Panc1 (cell line): ENCODE measurements around the gene ANO2. TPM values are rescaled to one million over a fixed set of nuclear protein-coding genes. Genes with fewer than 3 reads are reported as not detected.

Source experiments
- ATAC-seq: fragments of 200-7000 bp; cut with Tn5 transposase; 2 replicates; pipeline ENCODE4 v1.9.1; 2020; ENCODE audit warnings: mild to moderate bottlenecking, moderate library complexity
- BruUV-seq: library from RNA; stranded (reverse); fragments of 400-500 nt; replicated peaks from 2 replicates; lab custom pipeline; 2021; lab: Mats Ljungman, UMichigan
- CTCF ChIA-PET: fragments of 300-600 bp; sonication (Branson Sonifier 250); formaldehyde crosslinking; loops from one replicate; lab custom pipeline; 2022; ENCODE audit warnings: antibody characterized with exemption; lab: Charles Lee
- POLR2A ChIA-PET: fragments of 300-600 bp; sonication (Branson Sonifier 250); formaldehyde crosslinking; loops from one replicate; lab custom pipeline; 2022; ENCODE audit warnings: antibody characterized with exemption; lab: Charles Lee
- DNase-seq: peaks from one replicate; pipeline ENCODE4 v3.0.0-alpha.2; 2010; ENCODE audit warnings: low read depth, low spot score
- H3K27ac ChIP-seq: 2 replicates; pipeline ENCODE4 v1.5.1; 2011; ENCODE audit warnings: mild to moderate bottlenecking, low read length, inconsistent platforms
- H3K27me3 ChIP-seq: fragments of 200-500 bp; sonication (Bioruptor generic); 2 replicates; pipeline ENCODE4 v1.6.0; 2014; ENCODE audit warnings: low read length, inconsistent platforms; ENCODE audit not compliant: control insufficient read depth, insufficient read depth
- H3K36me3 ChIP-seq: fragments of 200-500 bp; sonication (Bioruptor generic); 2 replicates; pipeline ENCODE4 v1.5.1; 2014; ENCODE audit warnings: inconsistent platforms, mild to moderate bottlenecking, low read length, moderate library complexity; ENCODE audit not compliant: control insufficient read depth, insufficient read depth
- H3K4me1 ChIP-seq: 2 replicates; pipeline ENCODE4 v1.5.1; 2011; ENCODE audit warnings: inconsistent platforms, mild to moderate bottlenecking, low read length, moderate library complexity; ENCODE audit not compliant: control insufficient read depth, insufficient read depth
- H3K4me3 ChIP-seq, 2 experiments: 2 replicates each; pipeline ENCODE4 v1.5.1; 2011 to 2012; ENCODE audit warnings: low read depth in 2 of 2, low read length in 2 of 2, mild to moderate bottlenecking in 2 of 2, inconsistent platforms in 1 of 2, moderate library complexity in 1 of 2
- H3K9me3 ChIP-seq: fragments of 200-500 bp; sonication (Bioruptor generic); 2 replicates; pipeline ENCODE4 v1.5.1; 2014; ENCODE audit warnings: low read depth, mild to moderate bottlenecking, inconsistent platforms, low read length, moderate library complexity; ENCODE audit not compliant: control insufficient read depth, insufficient read depth
- POLR2AphosphoS5 ChIP-seq: IDR thresholded peaks from 2 replicates; pipeline ENCODE4 v1.6.1; 2012; ENCODE audit warnings: mild to moderate bottlenecking, low read depth, low read length, moderate library complexity
- SIN3A ChIP-seq: IDR thresholded peaks from 2 replicates; pipeline ENCODE4 v1.6.1; 2012; ENCODE audit warnings: low read depth, mild to moderate bottlenecking, low read length, moderate library complexity, borderline replicate concordance; ENCODE audit not compliant: insufficient read depth
- TCF7L2 ChIP-seq: IDR thresholded peaks from 2 replicates; pipeline ENCODE4 v1.6.1; 2011; ENCODE audit warnings: mild to moderate bottlenecking, low read depth, low read length, inconsistent platforms
- in situ Hi-C: cut with HindIII; loops from 2 replicates; pipeline ENCODE4 v1.10.0; 2016; ENCODE audit warnings: low sequenced_read_pairs, low pct_unique_long_range_greater_than_20kb
- intact Hi-C: fragments of 100-400 bp; cut with micrococcal nuclease; formaldehyde crosslinking; loops from one replicate; pipeline ENCODE4 v1.10.0; 2022; ENCODE audit not compliant: unreplicated experiment
- total RNA-seq: library from RNA; stranded (reverse); gene quantifications from one replicate; pipeline ENCODE4 v1.2.1, GENCODE V29; 2021; ENCODE audit not compliant: unreplicated experiment
- TF ChIP-seq, protein P1 (sequence below), 2 experiments: IDR thresholded peaks; 2 replicates each; pipeline ENCODE4 v1.6.1; 2011 to 2012; ENCODE audit warnings: low read depth in 2 of 2, control low read depth in 1 of 2, low read length in 1 of 2, mild to moderate bottlenecking in 1 of 2, moderate library complexity in 1 of 2; ENCODE audit not compliant: insufficient read depth in 1 of 2
- TF ChIP-seq, protein P2 (sequence below): fragments of 450-650 bp; IDR thresholded peaks from 2 replicates; pipeline ENCODE4 v1.5.1; 2017; ENCODE audit warnings: mild to moderate bottlenecking

The ANO2 gene
- total RNA-seq, 1 experiment from 2014 or later: not detected

DNA sequence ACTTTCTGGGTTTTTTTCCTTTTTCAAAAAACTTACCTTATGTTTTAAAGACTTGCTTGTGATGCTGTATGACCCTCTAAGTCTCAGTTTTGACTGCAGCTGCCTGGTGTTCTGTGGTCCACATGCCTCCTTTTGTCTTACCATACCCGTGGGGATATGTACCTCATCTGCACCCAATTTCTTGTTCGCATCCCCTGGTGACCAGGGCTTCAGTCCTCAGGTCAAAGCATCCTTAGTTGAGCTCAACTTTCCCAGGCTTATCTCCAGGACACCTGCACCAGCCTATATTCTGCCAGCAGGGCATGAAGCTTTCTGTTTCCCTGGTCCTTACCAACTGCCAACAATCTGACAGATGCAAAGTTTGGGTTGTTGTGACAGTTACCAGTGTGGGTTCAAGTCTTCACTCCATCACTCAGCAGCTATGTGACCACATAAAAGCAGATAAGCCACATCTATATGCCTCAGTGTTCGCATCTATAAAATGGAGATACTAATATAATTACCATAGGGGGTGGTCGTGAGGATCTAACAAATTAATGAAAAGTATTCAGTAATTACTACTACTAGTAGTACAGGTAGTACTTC lies 419.2 kb downstream of the ANO2 start:
- Histone ChIP-seq H3K27ac (no peak overlapping the region), H3K4me3 (no peak overlapping the region), H3K4me1 (no peaks in the 10 kb centered on the region), H3K36me3 (no peaks in the 10 kb centered on the region), H3K27me3 (no peaks in the 10 kb centered on the region), H3K9me3 (no peaks in the 10 kb centered on the region)
- no peak for TF ChIP-seq POLR2AphosphoS5
- TF ChIP-seq, protein P1, sequence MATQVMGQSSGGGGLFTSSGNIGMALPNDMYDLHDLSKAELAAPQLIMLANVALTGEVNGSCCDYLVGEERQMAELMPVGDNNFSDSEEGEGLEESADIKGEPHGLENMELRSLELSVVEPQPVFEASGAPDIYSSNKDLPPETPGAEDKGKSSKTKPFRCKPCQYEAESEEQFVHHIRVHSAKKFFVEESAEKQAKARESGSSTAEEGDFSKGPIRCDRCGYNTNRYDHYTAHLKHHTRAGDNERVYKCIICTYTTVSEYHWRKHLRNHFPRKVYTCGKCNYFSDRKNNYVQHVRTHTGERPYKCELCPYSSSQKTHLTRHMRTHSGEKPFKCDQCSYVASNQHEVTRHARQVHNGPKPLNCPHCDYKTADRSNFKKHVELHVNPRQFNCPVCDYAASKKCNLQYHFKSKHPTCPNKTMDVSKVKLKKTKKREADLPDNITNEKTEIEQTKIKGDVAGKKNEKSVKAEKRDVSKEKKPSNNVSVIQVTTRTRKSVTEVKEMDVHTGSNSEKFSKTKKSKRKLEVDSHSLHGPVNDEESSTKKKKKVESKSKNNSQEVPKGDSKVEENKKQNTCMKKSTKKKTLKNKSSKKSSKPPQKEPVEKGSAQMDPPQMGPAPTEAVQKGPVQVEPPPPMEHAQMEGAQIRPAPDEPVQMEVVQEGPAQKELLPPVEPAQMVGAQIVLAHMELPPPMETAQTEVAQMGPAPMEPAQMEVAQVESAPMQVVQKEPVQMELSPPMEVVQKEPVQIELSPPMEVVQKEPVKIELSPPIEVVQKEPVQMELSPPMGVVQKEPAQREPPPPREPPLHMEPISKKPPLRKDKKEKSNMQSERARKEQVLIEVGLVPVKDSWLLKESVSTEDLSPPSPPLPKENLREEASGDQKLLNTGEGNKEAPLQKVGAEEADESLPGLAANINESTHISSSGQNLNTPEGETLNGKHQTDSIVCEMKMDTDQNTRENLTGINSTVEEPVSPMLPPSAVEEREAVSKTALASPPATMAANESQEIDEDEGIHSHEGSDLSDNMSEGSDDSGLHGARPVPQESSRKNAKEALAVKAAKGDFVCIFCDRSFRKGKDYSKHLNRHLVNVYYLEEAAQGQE (IDR thresholded peaks at IDR 0.05; ENCODE audit: insufficient read depth in 1 of 2, low read depth in 2 of 2, low read length in 1 of 2): no peak
- TF ChIP-seq SIN3A: no peak
- TF ChIP-seq TCF7L2: no peak
- TF ChIP-seq, protein P2, sequence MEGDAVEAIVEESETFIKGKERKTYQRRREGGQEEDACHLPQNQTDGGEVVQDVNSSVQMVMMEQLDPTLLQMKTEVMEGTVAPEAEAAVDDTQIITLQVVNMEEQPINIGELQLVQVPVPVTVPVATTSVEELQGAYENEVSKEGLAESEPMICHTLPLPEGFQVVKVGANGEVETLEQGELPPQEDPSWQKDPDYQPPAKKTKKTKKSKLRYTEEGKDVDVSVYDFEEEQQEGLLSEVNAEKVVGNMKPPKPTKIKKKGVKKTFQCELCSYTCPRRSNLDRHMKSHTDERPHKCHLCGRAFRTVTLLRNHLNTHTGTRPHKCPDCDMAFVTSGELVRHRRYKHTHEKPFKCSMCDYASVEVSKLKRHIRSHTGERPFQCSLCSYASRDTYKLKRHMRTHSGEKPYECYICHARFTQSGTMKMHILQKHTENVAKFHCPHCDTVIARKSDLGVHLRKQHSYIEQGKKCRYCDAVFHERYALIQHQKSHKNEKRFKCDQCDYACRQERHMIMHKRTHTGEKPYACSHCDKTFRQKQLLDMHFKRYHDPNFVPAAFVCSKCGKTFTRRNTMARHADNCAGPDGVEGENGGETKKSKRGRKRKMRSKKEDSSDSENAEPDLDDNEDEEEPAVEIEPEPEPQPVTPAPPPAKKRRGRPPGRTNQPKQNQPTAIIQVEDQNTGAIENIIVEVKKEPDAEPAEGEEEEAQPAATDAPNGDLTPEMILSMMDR: no peak
- BruUV-seq: no TSS peak
- POLR2A ChIA-PET: no interaction called here
- no peak for DNase-seq
- in situ Hi-C loops (no loop called here), intact Hi-C loops (no loop called here)
- ATAC-seq: no peak
- CTCF ChIA-PET: no interaction called here

DNA sequence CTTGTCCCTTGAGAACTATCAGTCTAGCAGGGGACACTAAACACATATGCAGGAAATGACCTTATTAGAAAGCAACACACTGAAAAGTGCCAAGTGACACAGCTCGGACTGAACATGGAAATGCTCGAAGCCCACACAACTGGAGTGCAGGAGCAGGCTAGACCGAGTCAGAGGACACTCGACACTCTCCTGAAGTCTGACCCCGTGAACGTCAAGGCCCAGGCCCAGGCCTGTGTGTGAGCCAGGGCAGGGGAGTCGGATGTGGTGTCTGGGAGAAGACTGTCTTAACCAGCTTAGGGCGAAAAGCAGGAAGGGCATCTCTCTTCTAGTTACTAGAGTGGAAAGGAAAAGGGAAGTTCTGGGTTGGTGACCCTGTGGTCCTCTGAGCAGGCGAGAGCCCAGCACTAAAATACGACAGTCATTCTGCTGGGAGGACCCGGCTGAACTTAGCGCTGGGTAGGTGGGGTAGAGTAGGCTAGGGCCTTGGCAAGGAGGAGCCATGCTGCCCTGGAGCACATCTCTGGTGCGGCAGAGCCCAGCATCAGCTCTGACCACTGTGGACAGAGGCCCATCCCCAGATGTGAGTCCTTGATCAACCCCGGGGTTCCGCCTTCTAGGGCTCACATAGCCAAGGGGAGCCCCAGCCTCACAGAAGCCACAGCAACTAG lies 420.2 kb downstream of the ANO2 start:
- ATAC-seq: no peak

More for the DNA sequence above, 420.2 kb downstream of the ANO2 start:
- BruUV-seq: no TSS peak
- H3K9me3 ChIP-seq: no peaks in the 10 kb centered on the region
- no peak overlapping the region for H3K27ac ChIP-seq
- H3K27me3 ChIP-seq: no peaks in the 10 kb centered on the region
- TF ChIP-seq POLR2AphosphoS5: no peak
- no peak for TF ChIP-seq TCF7L2
- TF ChIP-seq, protein P1 (IDR thresholded peaks at IDR 0.05; ENCODE audit: insufficient read depth in 1 of 2, low read depth in 2 of 2, low read length in 1 of 2): no peak
- TF ChIP-seq SIN3A: no peak
- TF ChIP-seq, protein P2: no peak
- intact Hi-C loops (no loop called here), in situ Hi-C loops (no loop called here)
- no peaks in the 10 kb centered on the region for H3K4me1 ChIP-seq
- CTCF ChIA-PET: no interaction called here
- no peak for DNase-seq
- no peak overlapping the region for H3K4me3 ChIP-seq
- POLR2A ChIA-PET: no interaction called here
- H3K36me3 ChIP-seq: no peaks in the 10 kb centered on the region
